ENCODE measurements around the gene PRPS1L1.

- TF ChIP-seq BACH2 (CRISPR knock-in tag; IDR thresholded peaks at IDR 0.05; ENCODE audit: borderline replicate concordance) (no peak), CREB5 (CRISPR knock-in tag; IDR thresholded peaks at IDR 0.05; ENCODE audit: low read depth) (no peak), TOX (CRISPR knock-in tag; IDR thresholded peaks at IDR 0.05; ENCODE audit: borderline replicate concordance) (no peak)
Observed at GRCh38 chr7:18004372-18004771, 23.3 kb downstream of the PRPS1L1 start.
